Bronchial epithelial cell (primary cell): ENCODE data around the gene CACNG6. TPM values are rescaled to one million over a fixed set of nuclear protein-coding genes. Genes with fewer than 3 reads are reported as not detected.

Experiments used
- DNase-seq: peaks from one replicate; pipeline ENCODE4 v3.0.0-alpha.2; 2010; ENCODE audit warnings: low read depth
- FAIRE-seq: peaks from 2 replicates; lab custom pipeline; 2011; peaks lifted over from hg19 to GRCh38; lab: Jason Lieb, UNC
- H3K27me3 ChIP-seq: 2 replicates; pipeline ENCODE4 v1.5.1; 2011; ENCODE audit warnings: low read length; ENCODE audit not compliant: control insufficient read depth, insufficient read depth
- H3K36me3 ChIP-seq: 2 replicates; pipeline ENCODE4 v1.5.1; 2011; ENCODE audit warnings: low read length; ENCODE audit not compliant: control insufficient read depth, insufficient read depth
- H3K4me3 ChIP-seq: 2 replicates; pipeline ENCODE4 v1.5.1; 2011; ENCODE audit warnings: mild to moderate bottlenecking, low read depth, low read length, control low read depth
- total RNA-seq: library from RNA; depleted of rRNA; stranded (reverse); fragments of >200 nt; gene quantifications from 2 replicates; pipeline ENCODE4 v1.2.1, GENCODE V29; 2014
- TF ChIP-seq, protein P1 (sequence below): IDR thresholded peaks from 2 replicates; pipeline ENCODE4 v1.5.1; 2011; ENCODE audit warnings: mild to moderate bottlenecking, moderate library complexity, low read length, control low read depth, inconsistent platforms; ENCODE audit not compliant: insufficient read depth, severe bottlenecking

Gene CACNG6
- total RNA-seq, 1 donor from 2014 or later, result 0.26 TPM

DNA sequence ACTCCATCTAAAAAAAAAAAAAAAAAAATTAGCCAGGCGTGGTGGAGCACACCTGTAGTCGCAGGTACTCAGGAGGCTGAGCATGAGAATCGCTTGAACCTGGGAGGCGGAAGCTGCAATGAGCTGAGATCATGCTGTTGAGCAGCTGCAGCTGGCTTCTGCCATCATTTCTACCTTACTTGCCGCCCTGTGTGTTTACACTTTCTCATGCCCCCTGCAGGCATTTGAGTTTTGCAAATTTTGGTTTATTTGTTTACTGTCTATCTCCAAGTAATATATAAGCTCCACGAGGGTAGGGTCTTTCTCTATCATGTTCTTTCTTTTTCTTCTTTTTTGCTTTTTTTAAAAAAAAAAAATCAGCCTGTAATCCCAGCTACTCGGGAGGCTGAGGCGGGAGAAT lies 18.0 kb downstream of the CACNG6 start:
- TF ChIP-seq, protein P1, sequence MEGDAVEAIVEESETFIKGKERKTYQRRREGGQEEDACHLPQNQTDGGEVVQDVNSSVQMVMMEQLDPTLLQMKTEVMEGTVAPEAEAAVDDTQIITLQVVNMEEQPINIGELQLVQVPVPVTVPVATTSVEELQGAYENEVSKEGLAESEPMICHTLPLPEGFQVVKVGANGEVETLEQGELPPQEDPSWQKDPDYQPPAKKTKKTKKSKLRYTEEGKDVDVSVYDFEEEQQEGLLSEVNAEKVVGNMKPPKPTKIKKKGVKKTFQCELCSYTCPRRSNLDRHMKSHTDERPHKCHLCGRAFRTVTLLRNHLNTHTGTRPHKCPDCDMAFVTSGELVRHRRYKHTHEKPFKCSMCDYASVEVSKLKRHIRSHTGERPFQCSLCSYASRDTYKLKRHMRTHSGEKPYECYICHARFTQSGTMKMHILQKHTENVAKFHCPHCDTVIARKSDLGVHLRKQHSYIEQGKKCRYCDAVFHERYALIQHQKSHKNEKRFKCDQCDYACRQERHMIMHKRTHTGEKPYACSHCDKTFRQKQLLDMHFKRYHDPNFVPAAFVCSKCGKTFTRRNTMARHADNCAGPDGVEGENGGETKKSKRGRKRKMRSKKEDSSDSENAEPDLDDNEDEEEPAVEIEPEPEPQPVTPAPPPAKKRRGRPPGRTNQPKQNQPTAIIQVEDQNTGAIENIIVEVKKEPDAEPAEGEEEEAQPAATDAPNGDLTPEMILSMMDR, result no peak
- DNase-seq, result no peak
- no peak for FAIRE-seq
- Histone ChIP-seq H3K36me3 (no peaks in the 10 kb centered on the region), H3K27me3 (no peaks in the 10 kb centered on the region), H3K4me3 (no peak overlapping the region)

DNA sequence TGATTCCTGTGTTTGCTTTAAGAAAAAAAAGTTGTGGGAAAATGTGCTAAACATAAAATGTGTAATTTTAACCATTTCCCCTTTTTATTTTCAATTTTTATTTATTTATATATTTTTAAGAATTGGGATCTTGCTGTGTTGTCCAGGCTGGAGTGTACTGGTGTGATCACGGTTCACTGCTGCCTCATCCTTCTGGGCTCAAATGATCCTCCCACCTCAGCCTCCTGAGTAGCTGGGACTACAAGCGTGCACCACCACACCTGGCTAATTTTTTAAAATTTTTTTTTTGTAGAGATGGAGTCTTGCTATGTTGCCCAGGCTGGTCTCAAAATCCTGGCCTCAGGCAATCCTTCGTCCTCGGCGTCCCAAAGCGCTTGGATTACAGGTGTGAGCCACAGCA lies 19.0 kb downstream of the CACNG6 start:
- H3K27me3 ChIP-seq, result no peaks in the 10 kb centered on the region
- TF ChIP-seq, protein P1, result no peak
- no peaks in the 10 kb centered on the region for H3K36me3 ChIP-seq
- no peak for FAIRE-seq
- DNase-seq, result no peak
- no peak overlapping the region for H3K4me3 ChIP-seq

DNA sequence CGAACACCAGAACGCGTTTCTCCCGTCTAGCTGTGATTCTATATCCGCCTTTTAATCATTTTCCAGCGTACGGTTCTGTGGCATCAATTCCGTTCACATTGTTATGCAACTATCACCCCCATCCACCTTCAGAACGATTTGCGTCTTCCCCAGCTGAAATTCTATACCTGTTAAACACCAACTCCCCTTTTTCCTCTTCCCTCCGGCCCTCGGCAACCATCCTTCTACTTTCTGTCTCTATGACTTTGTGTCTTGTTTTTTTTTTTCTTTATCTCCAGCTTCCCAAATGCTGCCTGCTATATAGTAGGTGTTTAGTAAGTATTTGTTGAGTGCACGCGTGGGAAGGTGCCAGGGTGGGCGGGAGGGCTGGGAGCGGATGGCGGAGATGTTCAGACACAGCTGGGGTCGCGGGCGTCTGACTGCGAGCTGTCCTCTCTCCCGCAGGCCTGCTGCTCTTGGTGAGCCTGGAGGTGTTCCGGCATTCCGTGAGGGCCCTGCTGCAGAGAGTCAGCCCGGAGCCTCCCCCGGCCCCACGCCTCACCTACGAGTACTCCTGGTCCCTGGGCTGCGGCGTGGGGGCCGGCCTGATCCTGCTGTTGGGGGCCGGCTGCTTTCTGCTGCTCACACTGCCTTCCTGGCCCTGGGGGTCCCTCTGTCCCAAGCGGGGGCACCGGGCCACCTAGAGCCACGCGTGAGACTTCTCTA lies 20.2 kb downstream of the CACNG6 start:
- no peak overlapping the region for H3K4me3 ChIP-seq
- TF ChIP-seq, protein P1, result no peak
- no peak for FAIRE-seq
- H3K27me3 ChIP-seq, result no peaks in the 10 kb centered on the region
- no peak for DNase-seq
- H3K36me3 ChIP-seq, result no peaks in the 10 kb centered on the region

DNA sequence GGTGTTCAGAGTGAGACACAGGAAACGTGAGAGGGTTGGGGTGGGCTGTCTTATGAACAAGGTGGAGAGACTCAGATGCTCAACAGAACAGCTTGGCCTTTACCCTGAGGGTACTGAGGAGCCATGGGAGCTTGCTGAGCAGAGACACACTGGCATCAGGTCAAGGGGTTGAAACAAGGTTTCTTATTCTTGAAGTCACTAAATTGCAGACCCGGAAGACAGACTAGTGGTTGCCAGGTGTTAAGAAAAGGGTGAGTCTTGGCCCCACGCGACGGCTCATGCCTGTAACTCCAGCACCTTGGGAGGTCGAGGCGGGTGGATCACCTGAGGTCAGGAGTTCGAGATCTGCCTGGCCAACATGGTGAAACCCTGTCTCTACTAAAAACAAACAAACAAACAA lies 22.4 kb downstream of the CACNG6 start:
- DNase-seq, result no peak

DNA sequence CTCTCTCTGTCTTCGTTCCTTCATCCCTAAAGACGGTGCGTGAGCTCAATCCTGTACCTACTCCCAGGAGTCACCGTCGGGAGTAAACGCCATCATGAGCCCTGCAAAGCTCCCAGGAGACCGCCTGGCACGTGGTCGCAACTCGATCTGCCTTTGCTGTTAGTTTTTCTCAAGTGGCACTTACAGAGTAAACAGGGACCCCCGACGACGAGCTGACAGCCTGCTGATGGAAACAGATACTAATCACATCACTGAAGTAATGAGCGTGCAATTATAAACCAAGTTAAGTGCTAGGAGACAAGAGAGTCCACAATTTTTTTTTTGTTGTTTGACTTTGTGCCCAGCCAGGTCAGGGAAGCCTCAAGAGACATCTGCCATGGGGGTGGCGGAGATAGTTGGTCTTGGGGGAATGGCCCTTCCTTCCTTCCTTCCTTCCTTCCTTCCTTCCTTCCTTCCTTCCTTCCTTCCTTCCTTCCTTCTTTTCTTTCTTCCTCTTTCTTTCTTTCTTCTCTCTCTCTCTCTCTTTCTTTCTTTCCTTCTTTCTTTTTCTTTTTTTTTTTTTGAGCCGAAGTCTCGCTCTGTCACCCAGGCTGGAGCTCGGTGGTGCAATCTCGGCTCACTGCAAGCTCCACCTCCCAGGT lies 23.6 kb downstream of the CACNG6 start:
- TF ChIP-seq, protein P1, result no peak
- no peaks in the 10 kb centered on the region for H3K36me3 ChIP-seq
- FAIRE-seq (no peak), DNase-seq (no peak)
- no peak overlapping the region for H3K4me3 ChIP-seq
- no peaks in the 10 kb centered on the region for H3K27me3 ChIP-seq

More for the DNA sequence above, 22.4 kb downstream of the CACNG6 start:
- H3K27me3 ChIP-seq, result no peaks in the 10 kb centered on the region
- TF ChIP-seq, protein P1, result no peak
- no peaks in the 10 kb centered on the region for H3K36me3 ChIP-seq
- no peak for FAIRE-seq
- no peak overlapping the region for H3K4me3 ChIP-seq
